OCI-LY3 (cell line): ENCODE measurements around the gene ZC3H12D.

ENCODE experiments used
- H2AFZ ChIP-seq: fragments of 200-600, 300-600 bp; shearing (Covaris generic); 2 replicates; pipeline ENCODE4 v1.6.0; 2014; ENCODE audit warnings: antibody characterized with exemption, low read depth, low read length
- H3K27ac ChIP-seq: fragments of 200-600, 300-600 bp; sonication (generic); 2 replicates; pipeline ENCODE4 v1.5.1; 2014; ENCODE audit warnings: mild to moderate bottlenecking, low read length, moderate library complexity, mixed read lengths
- H3K27me3 ChIP-seq: fragments of 200-600, 300-600 bp; sonication (generic); 2 replicates; pipeline ENCODE4 v1.6.1; 2014; ENCODE audit warnings: low read depth, low read length, mixed read lengths
- H3K36me3 ChIP-seq: fragments of 200-600, 300-600 bp; sonication (generic); replicated peaks from 2 replicates; pipeline ENCODE3; 2014; ENCODE audit warnings: low read depth, low read length, mixed read lengths
- H3K4me1 ChIP-seq: fragments of 300-600, 200-600 bp; sonication (generic); 2 replicates; pipeline ENCODE4 v1.6.1; 2014; ENCODE audit warnings: low read length, mixed read lengths
- H3K4me2 ChIP-seq: fragments of 200-600, 300-600 bp; sonication (generic); 2 replicates; pipeline ENCODE4 v1.6.1; 2014; ENCODE audit warnings: low read length, mixed read lengths
- H3K4me3 ChIP-seq: fragments of 300-600, 200-600 bp; sonication (generic); 2 replicates; pipeline ENCODE4 v1.5.1; 2014; ENCODE audit warnings: antibody characterized with exemption, mild to moderate bottlenecking, low read length, moderate library complexity
- H3K79me2 ChIP-seq: fragments of 300-600, 200-600 bp; shearing (Covaris generic); 2 replicates; pipeline ENCODE4 v1.6.1; 2014; ENCODE audit warnings: mild to moderate bottlenecking, low read length, mixed read lengths
- H3K9ac ChIP-seq: fragments of 300-600, 200-600 bp; shearing (Covaris generic); 2 replicates; pipeline ENCODE4 v1.6.0; 2014; ENCODE audit warnings: mild to moderate bottlenecking, low read length, moderate library complexity
- H3K9me3 ChIP-seq: fragments of 200-600, 300-600 bp; shearing (Covaris generic); 2 replicates; pipeline ENCODE4 v1.6.1; 2014; ENCODE audit warnings: low read length, mixed read lengths; ENCODE audit not compliant: insufficient read depth
- H4K20me1 ChIP-seq: fragments of 200-600, 300-600 bp; sonication (generic); 2 replicates; pipeline ENCODE4 v1.6.1; 2016; ENCODE audit warnings: low read length, mixed read lengths; ENCODE audit not compliant: insufficient read depth
- CTCF ChIP-seq: fragments of 200-600, 300-600 bp; sonication (generic); IDR thresholded peaks from 2 replicates; pipeline ENCODE4 v1.5.1; 2014; ENCODE audit warnings: antibody characterized with exemption, low read length, low read depth
- EZH2phosphoT487 ChIP-seq: fragments of 200-600 bp; shearing (Covaris generic); IDR thresholded peaks from 2 replicates; pipeline ENCODE4 v1.6.1; 2018; ENCODE audit warnings: antibody characterized with exemption, mixed run types, low read depth

The ZC3H12D gene

GRCh38 chr6:149483849-149484655, 762 bp downstream of the ZC3H12D start:
- Histone ChIP-seq H3K9me3 (no peaks in the 10 kb centered on the region), H3K9ac (peak overlapping the region; percentile 92), H3K27ac (peak overlapping the region; percentile 99), H3K4me2 (peak overlapping the region; percentile 96), H3K4me1 (peaks cover 74% of the 10 kb centered on the region), H3K4me3 (peak overlapping the region; percentile 84), H3K36me3 (peaks cover 24% of the 10 kb centered on the region), H3K27me3 (no peaks in the 10 kb centered on the region), H3K79me2 (peaks cover 66% of the 10 kb centered on the region), H2AFZ (no peak overlapping the region), H4K20me1 (peaks cover 10% of the 10 kb centered on the region)
- no peak for TF ChIP-seq EZH2phosphoT487
- TF ChIP-seq CTCF: no peak

GRCh38 chr6:149483334-149483725, 1.5 kb downstream of the ZC3H12D start:
- H3K4me1 ChIP-seq: peaks cover 75% of the 10 kb centered on the region
- no peak overlapping the region for H2AFZ ChIP-seq
- H3K27ac ChIP-seq: peak overlapping the region; percentile 99
- H3K9me3 ChIP-seq: no peaks in the 10 kb centered on the region
- peaks cover 17% of the 10 kb centered on the region for H4K20me1 ChIP-seq
- peak overlapping the region; percentile 96 for H3K4me2 ChIP-seq
- H3K27me3 ChIP-seq: no peaks in the 10 kb centered on the region
- TF ChIP-seq CTCF: no peak
- no peak for TF ChIP-seq EZH2phosphoT487
- H3K4me3 ChIP-seq: peak overlapping the region; percentile 84
- H3K36me3 ChIP-seq: peaks cover 30% of the 10 kb centered on the region
- peaks cover 74% of the 10 kb centered on the region for H3K79me2 ChIP-seq
- H3K9ac ChIP-seq: peak overlapping the region; percentile 92

- H3K9ac ChIP-seq: peak overlapping the region; percentile 92
Observed at GRCh38 chr6:149482545-149483333, 2.1 kb downstream of the ZC3H12D start.

More at GRCh38 chr6:149482545-149483333, 2.1 kb downstream of the ZC3H12D start:
- no peaks in the 10 kb centered on the region for H3K27me3 ChIP-seq
- H3K4me3 ChIP-seq: peak overlapping the region; percentile 84
- H3K9me3 ChIP-seq: no peaks in the 10 kb centered on the region
- peaks cover 17% of the 10 kb centered on the region for H4K20me1 ChIP-seq
- TF ChIP-seq CTCF (no peak), EZH2phosphoT487 (no peak)
- no peak overlapping the region for H2AFZ ChIP-seq
- peaks cover 75% of the 10 kb centered on the region for H3K4me1 ChIP-seq
- peak overlapping the region; percentile 96 for H3K4me2 ChIP-seq
- peaks cover 30% of the 10 kb centered on the region for H3K36me3 ChIP-seq
- peak overlapping the region; percentile 99 for H3K27ac ChIP-seq
- H3K79me2 ChIP-seq: peaks cover 80% of the 10 kb centered on the region
